HG02610 (cell line): ENCODE data around the gene MKRN2.

Experiments
- ATAC-seq: cut with Tn5 transposase; IDR thresholded peaks from one replicate; pipeline ENCODE4 v1.9.1; 2021; ENCODE audit warnings: mild to moderate bottlenecking, moderate library complexity; ENCODE audit not compliant: unreplicated experiment

Gene MKRN2

GRCh38 chr3:12549971-12550760 lies 6.7 kb upstream of the MKRN2 start:
- no peak for ATAC-seq

GRCh38 chr3:12553921-12554391 lies 2.9 kb upstream of the MKRN2 start:
- no peak for ATAC-seq

- ATAC-seq, result no peak
Observed at GRCh38 chr3:12556314-12556689, 585 bp upstream of the MKRN2 start.

GRCh38 chr3:12557473-12558100 lies 700 bp downstream of the MKRN2 start:
- ATAC-seq, result no peak

GRCh38 chr3:12558706-12559105 lies 1.8 kb downstream of the MKRN2 start:
- ATAC-seq, result no peak

GRCh38 chr3:12559520-12559919 lies 2.6 kb downstream of the MKRN2 start:
- no peak for ATAC-seq

GRCh38 chr3:12560505-12561190 lies 3.8 kb downstream of the MKRN2 start:
- peak; percentile 70 for ATAC-seq

GRCh38 chr3:12561397-12561796 lies 4.5 kb downstream of the MKRN2 start:
- ATAC-seq, result no peak

- no peak for ATAC-seq
Observed at GRCh38 chr3:12562451-12562850, 5.6 kb downstream of the MKRN2 start.

GRCh38 chr3:12566976-12567375 lies 10.1 kb downstream of the MKRN2 start:
- ATAC-seq, result no peak

- no peak for ATAC-seq
Observed at GRCh38 chr3:12568747-12569146, 11.9 kb downstream of the MKRN2 start.

GRCh38 chr3:12569836-12570235 lies 12.9 kb downstream of the MKRN2 start:
- no peak for ATAC-seq

GRCh38 chr3:12571986-12572385 lies 15.1 kb downstream of the MKRN2 start:
- ATAC-seq, result no peak

GRCh38 chr3:12574131-12574530 lies 17.2 kb downstream of the MKRN2 start:
- ATAC-seq, result no peak

- no peak for ATAC-seq
Observed at GRCh38 chr3:12574661-12575060, 17.8 kb downstream of the MKRN2 start.

- ATAC-seq, result no peak
Observed at GRCh38 chr3:12577379-12577778, 20.5 kb downstream of the MKRN2 start.

GRCh38 chr3:12578742-12579141 lies 21.9 kb downstream of the MKRN2 start:
- no peak for ATAC-seq

GRCh38 chr3:12579456-12579855 lies 22.6 kb downstream of the MKRN2 start:
- no peak for ATAC-seq

- ATAC-seq, result no peak
Observed at GRCh38 chr3:12579905-12580304, 23.0 kb downstream of the MKRN2 start.

- no peak for ATAC-seq
Observed at GRCh38 chr3:12582730-12583129, 25.8 kb downstream of the MKRN2 start.

- ATAC-seq, result no peak
Observed at GRCh38 chr3:12583280-12583679, 26.4 kb downstream of the MKRN2 start.

- no peak for ATAC-seq
Observed at GRCh38 chr3:12584083-12584482, 27.2 kb downstream of the MKRN2 start.
